Endothelial cell of umbilical vein (primary cell): ENCODE data around the gene TBC1D10B. TPM values are rescaled to one million over a fixed set of nuclear protein-coding genes. Genes with fewer than 3 reads are reported as not detected.

Experiments
- BruUV-seq: library from RNA; stranded (reverse); fragments of 400-500 nt; replicated peaks from 2 replicates; lab custom pipeline; 2021; lab: Mats Ljungman, UMichigan
- CTCF ChIA-PET: fragments of 300-600, 350-600 bp; sonication (Branson Sonifier 250); formaldehyde crosslinking; loops from one replicate; lab custom pipeline; 2021; ENCODE audit warnings: antibody characterized with exemption, inconsistent platforms; lab: Charles Lee
- POLR2A ChIA-PET: fragments of 300-600, 350-600 bp; sonication (Branson Sonifier 250); formaldehyde crosslinking; loops from one replicate; lab custom pipeline; 2021; ENCODE audit warnings: antibody characterized with exemption, inconsistent platforms; lab: Charles Lee
- DNase-seq: peaks from one replicate; pipeline ENCODE4 v3.0.0-alpha.2; 2011; ENCODE audit warnings: low read depth, low spot score
- FAIRE-seq: peaks from 2 replicates; lab custom pipeline; 2011; peaks lifted over from hg19 to GRCh38; lab: Jason Lieb, UNC
- H2AFZ ChIP-seq: 2 replicates; pipeline ENCODE4 v1.6.0; 2012; ENCODE audit warnings: low read depth, low read length, control low read depth, inconsistent platforms
- H3K27ac ChIP-seq: 2 replicates; pipeline ENCODE4 v1.5.1; 2011; ENCODE audit warnings: low read depth, mild to moderate bottlenecking, control low read depth, low read length, moderate library complexity; ENCODE audit not compliant: insufficient read depth
- H3K27me3 ChIP-seq, 2 experiments: 2 replicates each; pipeline versions ENCODE4 v1.6.0 to v1.6.1; 2011; ENCODE audit warnings: low read length in 2 of 2, mixed read lengths in 1 of 2; ENCODE audit not compliant: control insufficient read depth in 2 of 2, insufficient read depth in 2 of 2
- H3K36me3 ChIP-seq, 2 experiments: 2 replicates in 1 of 2; 3 replicates in 1 of 2; pipeline ENCODE4 v1.5.1; 2011; ENCODE audit warnings: low read length in 2 of 2, mild to moderate bottlenecking in 1 of 2, moderate library complexity in 1 of 2; ENCODE audit not compliant: control insufficient read depth in 2 of 2, insufficient read depth in 2 of 2; ENCODE audit errors: extremely low read depth in 1 of 2
- H3K4me1 ChIP-seq: 3 replicates; pipeline ENCODE4 v1.5.1; 2011; ENCODE audit warnings: mild to moderate bottlenecking, low read length; ENCODE audit not compliant: control insufficient read depth, insufficient read depth; ENCODE audit errors: extremely low read depth
- H3K4me2 ChIP-seq: 2 replicates; pipeline ENCODE4 v1.6.1; 2011; ENCODE audit warnings: low read length, control low read depth, mixed read lengths; ENCODE audit not compliant: insufficient read depth
- H3K4me3 ChIP-seq, 3 experiments: fragments of 200-600 bp in 1 of 3; sonication (generic), shearing (Covaris generic) in 1 of 3; replicated peaks in 1 of 3; 2 replicates each; pipeline ENCODE4 v1.5.1; 2011 to 2016; ENCODE audit warnings: control low read depth in 3 of 3, low read length in 3 of 3, mild to moderate bottlenecking in 2 of 3, inconsistent platforms in 1 of 3, low read depth in 1 of 3, moderate library complexity in 1 of 3; ENCODE audit not compliant: insufficient read depth in 1 of 3
- H3K79me2 ChIP-seq: 2 replicates; pipeline ENCODE4 v1.6.0; 2012; ENCODE audit warnings: low read length, inconsistent platforms; ENCODE audit not compliant: control insufficient read depth, insufficient read depth
- H3K9ac ChIP-seq: replicated peaks from 2 replicates; pipeline ENCODE3; 2011; ENCODE audit warnings: low read length, control low read depth; ENCODE audit not compliant: insufficient read depth; ENCODE audit errors: extremely low read depth
- H3K9me1 ChIP-seq: replicated peaks from 3 replicates; pipeline ENCODE4 v1.6.0; 2011; ENCODE audit warnings: mild to moderate bottlenecking, low read length; ENCODE audit not compliant: control insufficient read depth, insufficient read depth; ENCODE audit errors: extremely low read depth
- H3K9me3 ChIP-seq: replicated peaks from 2 replicates; pipeline ENCODE4 v1.5.1; 2012; ENCODE audit warnings: low read length, inconsistent platforms; ENCODE audit not compliant: control insufficient read depth, insufficient read depth
- H4K20me1 ChIP-seq: replicated peaks from 2 replicates; pipeline ENCODE3; 2011; ENCODE audit warnings: mild to moderate bottlenecking, low read length; ENCODE audit not compliant: control insufficient read depth, insufficient read depth; ENCODE audit errors: extremely low read depth
- CTCF ChIP-seq, 2 donors: IDR thresholded peaks; 1 replicate in 1 of 2; 2 replicates in 1 of 2; pipeline ENCODE4 v1.5.1; 2011; ENCODE audit warnings: low read length in 2 of 2, mild to moderate bottlenecking in 2 of 2, moderate library complexity in 2 of 2, control low read depth in 1 of 2, inconsistent platforms in 1 of 2, low read depth in 1 of 2; ENCODE audit not compliant: insufficient read depth in 1 of 2; ENCODE audit errors: extremely low read depth in 1 of 2
- EZH2 ChIP-seq: IDR thresholded peaks from 2 replicates; pipeline ENCODE4 v1.6.1; 2012; ENCODE audit warnings: borderline replicate concordance, low read depth, mild to moderate bottlenecking, moderate library complexity, low read length, inconsistent platforms; ENCODE audit not compliant: severe bottlenecking
- FOS ChIP-seq: IDR thresholded peaks from 2 replicates; pipeline ENCODE4 v1.6.1; 2011; ENCODE audit warnings: mild to moderate bottlenecking, low read length, moderate library complexity, borderline replicate concordance; ENCODE audit not compliant: insufficient read depth
- GATA2 ChIP-seq: IDR thresholded peaks from 2 replicates; pipeline ENCODE4 v1.7.0; 2011; ENCODE audit warnings: low read depth, mild to moderate bottlenecking, moderate library complexity, mixed read lengths, low read length; ENCODE audit not compliant: insufficient read length, insufficient read depth
- JUN ChIP-seq: IDR thresholded peaks from 2 replicates; pipeline ENCODE4 v1.6.1; 2011; ENCODE audit warnings: borderline replicate concordance, low read depth; ENCODE audit not compliant: insufficient read length, insufficient read depth
- MAX ChIP-seq: IDR thresholded peaks from 2 replicates; pipeline ENCODE4 v1.6.1; 2011; ENCODE audit not compliant: insufficient read depth, insufficient read length
- MYC ChIP-seq: IDR thresholded peaks from one replicate; pipeline ENCODE4 v1.6.1; 2011; ENCODE audit warnings: mild to moderate bottlenecking, low read depth, low read length
- POLR2A ChIP-seq: IDR thresholded peaks from 2 replicates; pipeline ENCODE4 v1.6.1; 2012; ENCODE audit warnings: low read depth, mild to moderate bottlenecking, control low read depth, low read length
- POLR2AphosphoS5 ChIP-seq: IDR thresholded peaks from 2 replicates; pipeline ENCODE4 v1.6.1; 2012; ENCODE audit warnings: low read depth, mild to moderate bottlenecking, control low read depth, low read length, moderate library complexity; ENCODE audit not compliant: insufficient read depth
- dilution Hi-C: fragments of 300-500 bp; cut with MboI; formaldehyde crosslinking; loops from one replicate; pipeline ENCODE4 v1.15.0; 2019; ENCODE audit warnings: low sequenced_read_pairs; ENCODE audit not compliant: extremely low pct_ligation_motif_present
- intact Hi-C: fragments of 100-400 bp; cut with micrococcal nuclease; formaldehyde crosslinking; loops from one replicate; pipeline ENCODE4 v1.10.0; 2022
- polyA plus RNA-seq, 4 experiments: library from polyadenylated mRNA; depleted of rRNA in 3 of 4; stranded (reverse) in 3 of 4; unstranded in 1 of 4; fragments of >200 nt; gene quantifications; 2 replicates each; pipeline versions ENCODE4 v1.2.1 to v1.2.3, GENCODE V29; 2011 to 2012; ENCODE audit warnings: missing spikeins in 1 of 4
- total RNA-seq: library from RNA; stranded (reverse); gene quantifications from 2 replicates; pipeline ENCODE4 v1.2.3, GENCODE V29; 2021

The TBC1D10B gene
- total and polyA plus RNA-seq, 2 donors (not counting 3 experiments of a cell fraction or from before 2014, with no cell fraction given), result 37.0 to 63.0 TPM

DNA sequence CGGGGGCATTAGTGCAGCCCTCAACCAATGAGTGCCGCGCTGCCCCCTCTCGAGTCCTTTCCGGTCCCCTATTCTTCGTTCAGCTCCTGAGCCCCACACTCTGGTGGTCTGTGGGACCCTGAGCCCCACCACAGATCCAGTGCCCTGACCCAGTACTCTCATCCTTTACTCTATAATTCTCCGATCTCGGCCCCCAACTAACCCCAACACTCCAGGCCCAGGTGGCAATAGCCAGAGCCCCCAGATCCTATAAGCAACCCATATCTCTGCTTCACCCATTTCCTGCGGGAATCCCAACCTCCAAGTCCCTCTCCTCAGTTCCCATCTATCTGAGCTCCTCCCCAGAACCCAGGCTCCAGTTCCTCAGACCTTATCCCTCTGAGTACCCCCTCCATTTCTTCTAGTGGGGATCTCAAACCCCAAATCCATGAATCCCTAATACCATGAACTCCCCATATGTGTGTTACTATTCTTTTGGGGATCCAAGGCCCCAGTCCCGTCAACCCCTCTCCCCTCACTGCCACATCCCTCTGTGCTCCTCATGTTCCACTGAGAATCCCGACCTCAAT is 1.0 kb upstream of the TBC1D10B start:
- Histone ChIP-seq H3K4me3 (peak overlapping the region; percentile 38 to 52 (median 47)), H3K27ac (peak overlapping the region; percentile 23), H3K9me3 (no peaks in the 10 kb centered on the region), H4K20me1 (no peaks in the 10 kb centered on the region), H3K36me3 (peaks cover 2 to 4% of the 10 kb centered on the region in 2 experiments), H3K79me2 (peaks cover 36% of the 10 kb centered on the region), H3K27me3 (no peaks in the 10 kb centered on the region), H2AFZ (peak overlapping the region; percentile 72), H3K9me1 (no peaks in the 10 kb centered on the region), H3K9ac (no peak overlapping the region), H3K4me1 (peaks cover 24% of the 10 kb centered on the region), H3K4me2 (peak overlapping the region; percentile 65)
- TF ChIP-seq JUN (no peak), MYC (no peak), POLR2AphosphoS5 (peak; percentile 58), FOS (no peak), CTCF (IDR thresholded peaks at IDR 0.05; ENCODE audit: extremely low read depth in 1 of 2, insufficient read depth in 1 of 2, low read depth in 1 of 2, low read length in 2 of 2) (no peak), GATA2 (no peak), POLR2A (peak; percentile 80), MAX (no peak), EZH2 (no peak)
- POLR2A ChIA-PET, result interaction anchor here (0.9 to 1.5 kb wide), 3 partner anchors 24 to 38 kb away, joined by 3 to 7 read pairs (median 6); partner anchors contain the start of gene ZNF48
- CTCF ChIA-PET, result interaction anchor here (0.9 to 1.8 kb wide), 10 partner anchors 9 to 279 kb away, joined by 3 to 24 read pairs (median 8); partner anchors contain the start of genes CD2BP2, DCTPP1, TBX6 and ZNF48
- BruUV-seq, result TSS peak; percentile 56
- DNase-seq, result no peak
- intact Hi-C loops (loop anchor here (2.0 kb wide), 3 partner anchors 37 to 287 kb away; partner anchors contain the start of genes FBRS and PRR14), dilution Hi-C loops (no loop called here)
- FAIRE-seq, result no peak
